HEK293 (cell line): Measurements from ENCODE around the gene AMN.

Source experiments
- CTCF ChIA-PET: fragments of 350-600 bp; formaldehyde crosslinking; extraction: SDS; loops from one replicate; lab custom pipeline; 2021; ENCODE audit warnings: antibody characterized with exemption; lab: Yijun Ruan, JAX
- POLR2A ChIA-PET: fragments of 300-600 bp; formaldehyde crosslinking; extraction: SDS; loops from one replicate; lab custom pipeline; 2020; ENCODE audit warnings: antibody characterized with exemption, inconsistent platforms; lab: Yijun Ruan, JAX
- H3K27ac ChIP-seq: fragments of 200-500 bp; sonication (Bioruptor generic); 2 replicates; pipeline ENCODE4 v1.5.1; 2014; ENCODE audit warnings: low read depth, low read length, control low read depth, inconsistent platforms; ENCODE audit errors: extremely low read depth
- H3K36me3 ChIP-seq, 2 experiments: fragments of 200-500 bp in 1 of 2; sonication (Bioruptor generic) in 1 of 2; 1 replicate in 1 of 2; 2 replicates in 1 of 2; pipeline ENCODE4 v1.5.1; 2014 to 2017; ENCODE audit warnings: inconsistent platforms in 2 of 2, low read length in 2 of 2; ENCODE audit not compliant: control insufficient read depth in 2 of 2, insufficient read depth in 1 of 2
- H3K4me1 ChIP-seq: fragments of 200-500 bp; sonication (Bioruptor generic); 2 replicates; pipeline ENCODE4 v1.5.1; 2014; ENCODE audit warnings: mild to moderate bottlenecking, low read length, inconsistent platforms; ENCODE audit not compliant: control insufficient read depth, insufficient read depth
- H3K4me3 ChIP-seq: 2 replicates; pipeline ENCODE4 v1.5.1; 2011; ENCODE audit warnings: low read depth, mild to moderate bottlenecking, control low read depth, low read length, moderate library complexity
- H3K9me3 ChIP-seq: fragments of 200-500 bp; sonication (Bioruptor generic); 2 replicates; pipeline ENCODE4 v1.5.1; 2014; ENCODE audit warnings: low read depth, low read length, inconsistent platforms; ENCODE audit not compliant: control insufficient read depth, insufficient read depth
- EGR2 ChIP-seq: fragments of 450-650 bp; formaldehyde crosslinking; IDR thresholded peaks from 2 replicates; pipeline ENCODE4 v1.5.1; 2016; ENCODE audit warnings: low read depth, missing biosample characterization, missing genetic modification characterization
- GLIS1 ChIP-seq: fragments of 450-650 bp; formaldehyde crosslinking; IDR thresholded peaks from 2 replicates; pipeline ENCODE4 v1.5.1; 2016; ENCODE audit warnings: missing biosample characterization, missing genetic modification characterization
- IKZF3 ChIP-seq: fragments of 450-650 bp; IDR thresholded peaks from 2 replicates; pipeline ENCODE4 v1.5.0; 2018; ENCODE audit warnings: missing biosample characterization, mild to moderate bottlenecking, missing genetic modification characterization, moderate library complexity
- PRDM4 ChIP-seq: fragments of 450-650 bp; formaldehyde crosslinking; IDR thresholded peaks from 2 replicates; pipeline ENCODE4 v1.5.1; 2017; ENCODE audit warnings: missing biosample characterization, missing genetic modification characterization
- YY1 ChIP-seq: fragments of 450-650 bp; formaldehyde crosslinking; IDR thresholded peaks from 2 replicates; pipeline ENCODE4 v1.5.1; 2018; ENCODE audit warnings: missing biosample characterization, missing genetic modification characterization
- ZBTB20 ChIP-seq: fragments of 450-650 bp; formaldehyde crosslinking; IDR thresholded peaks from 2 replicates; pipeline ENCODE4 v1.5.1; 2016; ENCODE audit warnings: missing biosample characterization, missing genetic modification characterization
- ZBTB6 ChIP-seq: fragments of 450-650 bp; formaldehyde crosslinking; IDR thresholded peaks from 2 replicates; pipeline ENCODE4 v1.5.1; 2017; ENCODE audit warnings: missing biosample characterization, missing genetic modification characterization
- ZIC2 ChIP-seq: fragments of 450-650 bp; formaldehyde crosslinking; IDR thresholded peaks from 2 replicates; pipeline ENCODE4 v1.5.1; 2016; ENCODE audit warnings: missing biosample characterization, missing genetic modification characterization
- ZNF174 ChIP-seq: fragments of 450-650 bp; formaldehyde crosslinking; IDR thresholded peaks from 2 replicates; pipeline ENCODE4 v1.5.0; 2017; ENCODE audit warnings: missing biosample characterization, mild to moderate bottlenecking, missing genetic modification characterization
- ZNF175 ChIP-seq: fragments of 450-650 bp; formaldehyde crosslinking; IDR thresholded peaks from 2 replicates; pipeline ENCODE4 v1.5.1; 2016; ENCODE audit warnings: missing biosample characterization, missing genetic modification characterization
- ZNF211 ChIP-seq: fragments of 450-650 bp; formaldehyde crosslinking; IDR thresholded peaks from 2 replicates; pipeline ENCODE4 v1.5.1; 2016; ENCODE audit warnings: low read depth, missing biosample characterization, missing genetic modification characterization
- ZNF324 ChIP-seq: fragments of 450-650 bp; formaldehyde crosslinking; IDR thresholded peaks from 2 replicates; pipeline ENCODE4 v1.5.1; 2016; ENCODE audit warnings: missing biosample characterization, missing genetic modification characterization
- ZNF416 ChIP-seq: fragments of 450-650 bp; formaldehyde crosslinking; IDR thresholded peaks from 2 replicates; pipeline ENCODE4 v1.5.1; 2016; ENCODE audit warnings: missing biosample characterization, missing genetic modification characterization
- ZNF561 ChIP-seq: fragments of 450-650 bp; IDR thresholded peaks from 2 replicates; pipeline ENCODE4 v1.5.1; 2018; ENCODE audit warnings: missing biosample characterization, missing genetic modification characterization, borderline replicate concordance
- ZNF623 ChIP-seq: fragments of 450-650 bp; formaldehyde crosslinking; IDR thresholded peaks from 2 replicates; pipeline ENCODE4 v1.5.1; 2016; ENCODE audit warnings: missing biosample characterization, missing genetic modification characterization
- ZNF639 ChIP-seq: fragments of 450-650 bp; formaldehyde crosslinking; IDR thresholded peaks from 2 replicates; pipeline ENCODE4 v1.5.1; 2016; ENCODE audit warnings: missing biosample characterization, missing genetic modification characterization
- ZNF76 ChIP-seq: fragments of 450-650 bp; formaldehyde crosslinking; IDR thresholded peaks from 2 replicates; pipeline ENCODE4; 2016; ENCODE audit warnings: low read depth, missing biosample characterization, missing genetic modification characterization, borderline replicate concordance
- ZNF785 ChIP-seq: fragments of 450-650 bp; formaldehyde crosslinking; IDR thresholded peaks from 2 replicates; pipeline ENCODE4 v1.5.1; 2016; ENCODE audit warnings: missing biosample characterization, missing genetic modification characterization
- ZNF830 ChIP-seq: fragments of 450-650 bp; IDR thresholded peaks from 2 replicates; pipeline ENCODE4 v1.5.0; 2018; ENCODE audit warnings: missing biosample characterization, missing genetic modification characterization, low read depth, mild to moderate bottlenecking, moderate library complexity
- TF ChIP-seq, protein P1 (sequence below): fragments of 450-650 bp; formaldehyde crosslinking; IDR thresholded peaks from 2 replicates; pipeline ENCODE4 v1.5.1; 2017; ENCODE audit warnings: missing biosample characterization, missing genetic modification characterization
- TF ChIP-seq, protein P2 (sequence below): fragments of 450-650 bp; formaldehyde crosslinking; optimal IDR thresholded peaks from 2 replicates; pipeline ENCODE3; 2016; ENCODE audit warnings: missing biosample characterization, mild to moderate bottlenecking, missing genetic modification characterization
- TF ChIP-seq, protein P3 (sequence below): fragments of 450-650 bp; formaldehyde crosslinking; IDR thresholded peaks from 2 replicates; pipeline ENCODE4 v1.5.1; 2016; ENCODE audit warnings: missing biosample characterization, missing genetic modification characterization

The AMN gene

GRCh38 chr14:102902523-102903247 is 19.8 kb upstream of the AMN start:
- POLR2A ChIA-PET: no interaction called here
- H3K27ac ChIP-seq: no peak overlapping the region
- peaks cover 0 to 75% of the 10 kb centered on the region in 2 experiments; a peak in 2 of 3 replicates for H3K36me3 ChIP-seq
- peak; percentile 57 for TF ChIP-seq GLIS1 (tag by site-specific recombination)
- no peak for TF ChIP-seq ZNF174 (tag by site-specific recombination)
- peak; percentile 98 for TF ChIP-seq ZIC2 (tag by site-specific recombination)
- H3K4me1 ChIP-seq: no peaks in the 10 kb centered on the region
- H3K9me3 ChIP-seq: no peaks in the 10 kb centered on the region
- CTCF ChIA-PET: interaction anchor here (1.2 kb wide), 1 partner anchor 208 kb away, joined by 3 read pairs; no protein-coding TSS in a partner anchor
- H3K4me3 ChIP-seq: no peak overlapping the region

DNA sequence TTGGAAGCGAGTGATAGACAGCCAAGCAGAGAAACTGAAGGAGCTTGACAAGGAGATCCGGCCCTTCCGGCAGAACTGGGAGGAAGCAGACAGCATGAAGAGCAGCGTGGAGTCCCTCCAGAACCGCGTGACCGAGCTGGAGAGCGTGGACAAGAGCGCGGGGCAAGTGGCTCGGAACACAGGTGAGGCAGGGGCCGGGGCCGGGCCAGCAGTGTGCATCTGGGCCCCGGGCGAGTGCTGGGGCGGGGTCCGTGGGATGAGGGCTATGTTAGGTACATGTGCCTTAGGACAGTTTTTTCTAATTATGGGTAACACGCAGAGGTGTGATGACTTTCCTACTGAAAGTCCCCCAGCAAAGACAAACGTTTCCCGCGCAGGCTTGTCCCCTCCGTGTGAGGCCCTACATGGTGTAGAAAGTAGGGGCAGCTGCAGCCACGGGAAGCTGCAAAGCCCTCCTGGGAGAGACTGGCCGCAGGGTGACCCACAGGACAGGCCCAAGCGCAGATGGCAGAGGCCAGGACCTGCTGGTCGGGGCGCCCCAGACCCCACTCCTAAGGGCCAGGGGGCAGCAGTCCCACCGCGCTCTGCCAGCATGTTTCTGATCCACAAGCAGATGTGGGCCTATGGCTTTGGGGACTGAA is 19.1 kb upstream of the AMN start:
- H3K4me3 ChIP-seq: no peak overlapping the region
- H3K9me3 ChIP-seq: no peaks in the 10 kb centered on the region
- H3K36me3 ChIP-seq: peaks cover 0 to 75% of the 10 kb centered on the region in 2 experiments; a peak in 2 of 3 replicates
- POLR2A ChIA-PET: no interaction called here
- TF ChIP-seq ZNF175 (tag by site-specific recombination): no peak
- TF ChIP-seq, protein P1, sequence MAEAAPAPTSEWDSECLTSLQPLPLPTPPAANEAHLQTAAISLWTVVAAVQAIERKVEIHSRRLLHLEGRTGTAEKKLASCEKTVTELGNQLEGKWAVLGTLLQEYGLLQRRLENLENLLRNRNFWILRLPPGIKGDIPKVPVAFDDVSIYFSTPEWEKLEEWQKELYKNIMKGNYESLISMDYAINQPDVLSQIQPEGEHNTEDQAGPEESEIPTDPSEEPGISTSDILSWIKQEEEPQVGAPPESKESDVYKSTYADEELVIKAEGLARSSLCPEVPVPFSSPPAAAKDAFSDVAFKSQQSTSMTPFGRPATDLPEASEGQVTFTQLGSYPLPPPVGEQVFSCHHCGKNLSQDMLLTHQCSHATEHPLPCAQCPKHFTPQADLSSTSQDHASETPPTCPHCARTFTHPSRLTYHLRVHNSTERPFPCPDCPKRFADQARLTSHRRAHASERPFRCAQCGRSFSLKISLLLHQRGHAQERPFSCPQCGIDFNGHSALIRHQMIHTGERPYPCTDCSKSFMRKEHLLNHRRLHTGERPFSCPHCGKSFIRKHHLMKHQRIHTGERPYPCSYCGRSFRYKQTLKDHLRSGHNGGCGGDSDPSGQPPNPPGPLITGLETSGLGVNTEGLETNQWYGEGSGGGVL (tag by site-specific recombination): no peak
- no peak for TF ChIP-seq ZNF639
- TF ChIP-seq, protein P2, sequence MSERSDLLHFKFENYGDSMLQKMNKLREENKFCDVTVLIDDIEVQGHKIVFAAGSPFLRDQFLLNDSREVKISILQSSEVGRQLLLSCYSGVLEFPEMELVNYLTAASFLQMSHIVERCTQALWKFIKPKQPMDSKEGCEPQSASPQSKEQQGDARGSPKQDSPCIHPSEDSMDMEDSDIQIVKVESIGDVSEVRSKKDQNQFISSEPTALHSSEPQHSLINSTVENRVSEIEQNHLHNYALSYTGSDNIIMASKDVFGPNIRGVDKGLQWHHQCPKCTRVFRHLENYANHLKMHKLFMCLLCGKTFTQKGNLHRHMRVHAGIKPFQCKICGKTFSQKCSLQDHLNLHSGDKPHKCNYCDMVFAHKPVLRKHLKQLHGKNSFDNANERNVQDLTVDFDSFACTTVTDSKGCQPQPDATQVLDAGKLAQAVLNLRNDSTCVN (tag by site-specific recombination): no peak
- TF ChIP-seq ZNF561: no peak
- no peak for TF ChIP-seq ZNF416 (tag by site-specific recombination)
- TF ChIP-seq ZNF211 (tag by site-specific recombination): no peak
- TF ChIP-seq ZNF324 (tag by site-specific recombination): no peak
- TF ChIP-seq ZNF76: no peak
- no peak for TF ChIP-seq PRDM4 (tag by site-specific recombination)
- TF ChIP-seq YY1: no peak
- no peak for TF ChIP-seq ZNF830 (tag by site-specific recombination)
- no peak for TF ChIP-seq IKZF3 (tag by site-specific recombination)
- no peak for TF ChIP-seq ZNF785 (tag by site-specific recombination)
- TF ChIP-seq EGR2: no peak
- no peak for TF ChIP-seq ZBTB6 (tag by site-specific recombination)
- no peak for TF ChIP-seq ZBTB20 (tag by site-specific recombination)
- no peak for TF ChIP-seq GLIS1 (tag by site-specific recombination)
- TF ChIP-seq, protein P3, sequence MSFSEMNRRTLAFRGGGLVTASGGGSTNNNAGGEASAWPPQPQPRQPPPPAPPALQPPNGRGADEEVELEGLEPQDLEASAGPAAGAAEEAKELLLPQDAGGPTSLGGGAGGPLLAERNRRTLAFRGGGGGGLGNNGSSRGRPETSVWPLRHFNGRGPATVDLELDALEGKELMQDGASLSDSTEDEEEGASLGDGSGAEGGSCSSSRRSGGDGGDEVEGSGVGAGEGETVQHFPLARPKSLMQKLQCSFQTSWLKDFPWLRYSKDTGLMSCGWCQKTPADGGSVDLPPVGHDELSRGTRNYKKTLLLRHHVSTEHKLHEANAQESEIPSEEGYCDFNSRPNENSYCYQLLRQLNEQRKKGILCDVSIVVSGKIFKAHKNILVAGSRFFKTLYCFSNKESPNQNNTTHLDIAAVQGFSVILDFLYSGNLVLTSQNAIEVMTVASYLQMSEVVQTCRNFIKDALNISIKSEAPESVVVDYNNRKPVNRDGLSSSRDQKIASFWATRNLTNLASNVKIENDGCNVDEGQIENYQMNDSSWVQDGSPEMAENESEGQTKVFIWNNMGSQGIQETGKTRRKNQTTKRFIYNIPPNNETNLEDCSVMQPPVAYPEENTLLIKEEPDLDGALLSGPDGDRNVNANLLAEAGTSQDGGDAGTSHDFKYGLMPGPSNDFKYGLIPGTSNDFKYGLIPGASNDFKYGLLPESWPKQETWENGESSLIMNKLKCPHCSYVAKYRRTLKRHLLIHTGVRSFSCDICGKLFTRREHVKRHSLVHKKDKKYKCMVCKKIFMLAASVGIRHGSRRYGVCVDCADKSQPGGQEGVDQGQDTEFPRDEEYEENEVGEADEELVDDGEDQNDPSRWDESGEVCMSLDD (tag by site-specific recombination): no peak
- TF ChIP-seq ZNF623: no peak
- TF ChIP-seq, all 188 proteins: peak for 0
- CTCF ChIA-PET: no interaction called here
- Histone ChIP-seq H3K4me1 (no peaks in the 10 kb centered on the region), H3K27ac (no peak overlapping the region)
